ENCODE data around the gene BPIFA3.

DNA sequence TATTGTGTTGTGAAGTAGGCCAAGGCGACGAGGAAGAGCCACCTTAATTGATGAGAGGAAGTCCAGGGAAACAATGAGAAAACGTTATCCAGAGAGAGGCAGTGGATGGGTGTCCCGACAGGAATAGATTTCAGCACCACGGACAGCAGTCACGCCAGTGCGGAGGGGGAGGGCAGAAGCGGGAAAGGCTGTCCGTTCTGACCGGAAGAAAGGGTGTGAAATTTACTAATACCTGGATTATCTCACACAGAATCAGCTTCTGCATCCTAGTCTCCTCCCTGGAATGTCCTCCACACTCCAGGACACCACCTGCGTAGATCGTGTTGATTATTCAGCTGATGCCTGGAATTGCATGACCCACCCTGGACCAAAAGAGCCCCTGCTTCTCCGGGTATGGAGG is 7.4 kb upstream of the BPIFA3 start:
- TF ChIP-seq ARNT (IDR thresholded peaks at IDR 0.05) (no peak), FOXM1 (IDR thresholded peaks at IDR 0.05; ENCODE audit: borderline replicate concordance) (no peak)

Data from HEK293T (cell line).